ENCODE data around the gene AUNIP. TPM values are rescaled to one million over a fixed set of nuclear protein-coding genes. Genes with fewer than 3 reads are reported as not detected.

Gene AUNIP
- total and polyA plus RNA-seq, 5 donors from 2014 or later: 0.15 to 0.26 (median 0.20) TPM; not detected in 2

DNA sequence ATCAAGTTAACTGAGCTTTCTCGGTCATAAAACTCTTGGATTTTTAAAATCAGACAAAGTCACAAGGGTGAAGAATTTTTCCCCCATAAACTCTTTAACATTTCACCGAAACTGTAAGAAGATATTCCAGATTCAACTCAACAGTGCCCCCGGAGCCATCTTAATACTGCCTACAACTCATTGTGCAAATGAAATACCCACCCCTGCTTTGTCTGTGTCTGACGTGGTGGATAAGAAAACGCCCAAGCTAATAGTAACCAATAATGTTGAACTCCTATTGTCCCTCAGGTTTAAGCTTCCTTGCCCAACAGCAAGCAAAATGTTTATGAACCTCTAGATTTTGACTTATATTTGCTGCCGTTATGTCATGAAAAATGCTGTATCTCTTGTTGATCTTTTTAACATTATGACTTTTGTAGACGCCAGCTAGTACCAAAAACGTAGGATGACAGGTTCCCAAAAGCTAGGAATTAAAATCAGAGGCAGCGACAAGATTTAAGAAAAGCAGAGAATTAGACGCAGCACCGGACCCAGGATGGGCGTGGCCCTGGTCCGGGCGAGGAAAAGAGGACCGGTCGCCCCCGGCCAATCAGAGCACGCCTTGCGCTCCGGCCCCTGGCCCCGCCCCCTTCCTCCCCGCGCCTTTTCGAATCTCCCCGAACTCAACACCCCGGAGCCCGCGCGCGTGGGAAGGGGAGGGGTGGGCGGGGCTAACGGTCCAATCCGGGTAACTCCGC lies 45.9 kb upstream of the AUNIP start:
- no peaks in the 10 kb centered on the region for H3K9me3 ChIP-seq (ENCODE audit: control insufficient read depth in 2 of 2, low read length in 2 of 2)
- H3K9me3 Mint-ChIP-seq: no peaks in the 10 kb centered on the region
- peaks cover 13% of the 10 kb centered on the region for H3K36me3 ChIP-seq (ENCODE audit: control insufficient read depth, insufficient read depth, low read length)
- H3K27ac ChIP-seq (ENCODE audit: insufficient read depth, low read length, poor library complexity, severe bottlenecking): peak overlapping the region; percentile 83
- peaks cover 17% of the 10 kb centered on the region for H3K36me3 Mint-ChIP-seq
- peak; percentile 81 to 96 (median 91) for DNase-seq
- H3K27ac Mint-ChIP-seq: peak overlapping the region; percentile 90 to 97 (median 92)
- H3K4me3 Mint-ChIP-seq: peak overlapping the region; percentile 91 to 99 (median 94)
- peaks cover 24% of the 10 kb centered on the region for H3K4me1 ChIP-seq (ENCODE audit: control insufficient read depth, insufficient read depth, low read length, poor library complexity, severe bottlenecking)
- peak overlapping the region; percentile 99 for H3K4me3 ChIP-seq (ENCODE audit: low read depth, low read length)
- peak; percentile 65 to 73 for ATAC-seq (ENCODE audit: low read depth in 2 of 2)
- peaks cover 7% of the 10 kb centered on the region for H3K27me3 Mint-ChIP-seq
- peaks cover 12 to 36% (median 25%) of the 10 kb centered on the region in 4 donors for H3K4me1 Mint-ChIP-seq
- no peaks in the 10 kb centered on the region for H3K27me3 ChIP-seq (ENCODE audit: control insufficient read depth, insufficient read depth, low read length)

- Mint-ChIP-seq H3K36me3 (peaks cover 20% of the 10 kb centered on the region), H3K9me3 (no peaks in the 10 kb centered on the region), H3K4me3 (peak overlapping the region; percentile 91 to 99 (median 94)), H3K27ac (peak overlapping the region in 2 of 3 donors; percentile 92 to 97), H3K27me3 (peaks cover 7% of the 10 kb centered on the region), H3K4me1 (peaks cover 12 to 42% (median 25%) of the 10 kb centered on the region in 4 donors)
- Histone ChIP-seq H3K4me3 (ENCODE audit: low read depth, low read length) (peak overlapping the region; percentile 99), H3K4me1 (ENCODE audit: control insufficient read depth, insufficient read depth, low read length, poor library complexity, severe bottlenecking) (peaks cover 24% of the 10 kb centered on the region), H3K27ac (ENCODE audit: insufficient read depth, low read length, poor library complexity, severe bottlenecking) (no peak overlapping the region), H3K27me3 (ENCODE audit: control insufficient read depth, insufficient read depth, low read length) (no peaks in the 10 kb centered on the region), H3K36me3 (ENCODE audit: control insufficient read depth, insufficient read depth, low read length) (peaks cover 15% of the 10 kb centered on the region), H3K9me3 (ENCODE audit: control insufficient read depth in 2 of 2, low read length in 2 of 2) (no peaks in the 10 kb centered on the region)
- ATAC-seq (ENCODE audit: low read depth in 2 of 2): no peak
- DNase-seq: no peak
Observed at GRCh38 chr1:25903986-25904385, 44.7 kb upstream of the AUNIP start.

GRCh38 chr1:25902462-25902861 lies 43.2 kb upstream of the AUNIP start:
- no peak overlapping the region for H3K27ac ChIP-seq (ENCODE audit: insufficient read depth, low read length, poor library complexity, severe bottlenecking)
- Mint-ChIP-seq H3K27ac (peak overlapping the region in 1 of 3 donors; percentile 48), H3K36me3 (peaks cover 25% of the 10 kb centered on the region), H3K27me3 (peaks cover 7% of the 10 kb centered on the region), H3K4me3 (peak overlapping the region in 2 of 4 donors; percentile 77 to 94), H3K4me1 (peaks cover 12 to 41% (median 25%) of the 10 kb centered on the region in 4 donors), H3K9me3 (no peaks in the 10 kb centered on the region)
- no peaks in the 10 kb centered on the region for H3K27me3 ChIP-seq (ENCODE audit: control insufficient read depth, insufficient read depth, low read length)
- DNase-seq (no peak), ATAC-seq (ENCODE audit: low read depth in 2 of 2) (no peak)
- no peak overlapping the region for H3K4me3 ChIP-seq (ENCODE audit: low read depth, low read length)
- H3K36me3 ChIP-seq (ENCODE audit: control insufficient read depth, insufficient read depth, low read length): peaks cover 15% of the 10 kb centered on the region
- H3K4me1 ChIP-seq (ENCODE audit: control insufficient read depth, insufficient read depth, low read length, poor library complexity, severe bottlenecking): peaks cover 24% of the 10 kb centered on the region
- H3K9me3 ChIP-seq (ENCODE audit: control insufficient read depth in 2 of 2, low read length in 2 of 2): no peaks in the 10 kb centered on the region

DNA sequence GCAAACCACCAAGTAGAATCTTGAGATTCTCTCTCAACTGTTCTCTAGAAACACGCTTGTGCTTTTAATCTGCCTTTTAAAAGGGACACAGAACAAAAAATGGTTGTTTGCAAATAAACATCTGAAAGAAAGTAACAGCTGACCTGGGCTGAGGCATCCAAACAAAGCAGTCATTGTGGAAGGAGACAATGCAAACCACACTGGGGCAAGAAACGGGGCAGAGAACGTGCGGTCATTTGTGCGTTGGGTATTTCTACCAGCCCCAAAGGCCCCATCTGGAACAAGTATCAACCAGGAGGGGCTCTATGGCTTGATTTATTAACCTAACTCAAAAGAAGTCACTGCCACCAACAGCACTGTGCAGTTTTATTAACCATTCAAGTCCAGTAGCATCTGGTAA lies 41.0 kb upstream of the AUNIP start:
- Histone ChIP-seq H3K9me3 (ENCODE audit: control insufficient read depth in 2 of 2, low read length in 2 of 2) (no peaks in the 10 kb centered on the region), H3K36me3 (ENCODE audit: control insufficient read depth, insufficient read depth, low read length) (peaks cover 15% of the 10 kb centered on the region), H3K27me3 (ENCODE audit: control insufficient read depth, insufficient read depth, low read length) (no peaks in the 10 kb centered on the region), H3K27ac (ENCODE audit: insufficient read depth, low read length, poor library complexity, severe bottlenecking) (no peak overlapping the region), H3K4me1 (ENCODE audit: control insufficient read depth, insufficient read depth, low read length, poor library complexity, severe bottlenecking) (peaks cover 22% of the 10 kb centered on the region), H3K4me3 (ENCODE audit: low read depth, low read length) (no peak overlapping the region)
- Mint-ChIP-seq H3K9me3 (no peaks in the 10 kb centered on the region), H3K27ac (peak overlapping the region in 1 of 3 donors; percentile 56), H3K4me1 (peaks cover 6 to 37% (median 28%) of the 10 kb centered on the region in 4 donors), H3K27me3 (peaks cover 6% of the 10 kb centered on the region), H3K4me3 (peak overlapping the region in 1 of 4 donors; percentile 86), H3K36me3 (peaks cover 25% of the 10 kb centered on the region)
- DNase-seq: no peak
- no peak for ATAC-seq (ENCODE audit: low read depth in 2 of 2)

- H3K9me3 Mint-ChIP-seq: no peaks in the 10 kb centered on the region
- ATAC-seq (ENCODE audit: low read depth in 2 of 2): no peak
- peaks cover 25% of the 10 kb centered on the region for H3K36me3 Mint-ChIP-seq
- H3K4me3 Mint-ChIP-seq: no peak overlapping the region
- H3K36me3 ChIP-seq (ENCODE audit: control insufficient read depth, insufficient read depth, low read length): peaks cover 15% of the 10 kb centered on the region
- no peak overlapping the region for H3K27ac ChIP-seq (ENCODE audit: insufficient read depth, low read length, poor library complexity, severe bottlenecking)
- H3K27me3 ChIP-seq (ENCODE audit: control insufficient read depth, insufficient read depth, low read length): no peaks in the 10 kb centered on the region
- H3K4me1 ChIP-seq (ENCODE audit: control insufficient read depth, insufficient read depth, low read length, poor library complexity, severe bottlenecking): peaks cover 19% of the 10 kb centered on the region
- peaks cover 1% of the 10 kb centered on the region for H3K27me3 Mint-ChIP-seq
- H3K4me3 ChIP-seq (ENCODE audit: low read depth, low read length): no peak overlapping the region
- no peaks in the 10 kb centered on the region for H3K9me3 ChIP-seq (ENCODE audit: control insufficient read depth in 2 of 2, low read length in 2 of 2)
- no peak for DNase-seq
- no peak overlapping the region for H3K27ac Mint-ChIP-seq
- H3K4me1 Mint-ChIP-seq: peaks cover 2 to 36% (median 25%) of the 10 kb centered on the region in 4 donors
Observed at GRCh38 chr1:25899792-25900191, 40.5 kb upstream of the AUNIP start.

GRCh38 chr1:25898223-25899015 lies 39.2 kb upstream of the AUNIP start:
- H3K4me3 ChIP-seq (ENCODE audit: low read depth, low read length): no peak overlapping the region
- peaks cover 25% of the 10 kb centered on the region for H3K36me3 Mint-ChIP-seq
- H3K27ac ChIP-seq (ENCODE audit: insufficient read depth, low read length, poor library complexity, severe bottlenecking): no peak overlapping the region
- H3K27me3 ChIP-seq (ENCODE audit: control insufficient read depth, insufficient read depth, low read length): no peaks in the 10 kb centered on the region
- H3K4me3 Mint-ChIP-seq: no peak overlapping the region
- no peaks in the 10 kb centered on the region for H3K27me3 Mint-ChIP-seq
- no peaks in the 10 kb centered on the region for H3K9me3 ChIP-seq (ENCODE audit: control insufficient read depth in 2 of 2, low read length in 2 of 2)
- H3K27ac Mint-ChIP-seq: peak overlapping the region in 2 of 3 donors; percentile 86 to 87
- peaks cover 15% of the 10 kb centered on the region for H3K36me3 ChIP-seq (ENCODE audit: control insufficient read depth, insufficient read depth, low read length)
- H3K4me1 Mint-ChIP-seq: peaks cover 0 to 28% (median 14%) of the 10 kb centered on the region in 4 donors
- ATAC-seq (ENCODE audit: low read depth in 2 of 2): no peak
- no peak for DNase-seq
- H3K4me1 ChIP-seq (ENCODE audit: control insufficient read depth, insufficient read depth, low read length, poor library complexity, severe bottlenecking): peaks cover 5% of the 10 kb centered on the region
- no peaks in the 10 kb centered on the region for H3K9me3 Mint-ChIP-seq

DNA sequence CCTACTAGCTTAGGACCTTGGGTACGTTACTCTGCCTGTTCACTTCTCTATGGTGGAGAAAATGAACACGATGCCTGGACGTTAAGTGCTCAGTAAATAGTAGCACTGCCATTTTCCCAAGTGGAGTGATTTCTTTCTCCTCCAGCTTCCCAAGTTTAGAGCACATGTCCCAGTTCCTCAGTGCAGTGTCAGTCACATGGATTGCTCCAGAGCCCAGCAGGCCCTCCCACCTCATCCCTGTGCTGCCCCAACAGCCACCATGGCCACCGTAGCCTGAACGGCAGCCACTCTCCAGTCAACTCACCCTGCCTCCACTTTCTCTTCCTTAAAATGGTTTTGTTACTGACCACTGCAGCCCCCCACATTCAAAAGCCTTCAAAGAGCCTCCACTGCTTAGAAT lies 38.5 kb upstream of the AUNIP start:
- Histone ChIP-seq H3K27ac (ENCODE audit: insufficient read depth, low read length, poor library complexity, severe bottlenecking) (no peak overlapping the region), H3K36me3 (ENCODE audit: control insufficient read depth, insufficient read depth, low read length) (peaks cover 15% of the 10 kb centered on the region), H3K27me3 (ENCODE audit: control insufficient read depth, insufficient read depth, low read length) (no peaks in the 10 kb centered on the region), H3K4me3 (ENCODE audit: low read depth, low read length) (no peak overlapping the region), H3K4me1 (ENCODE audit: control insufficient read depth, insufficient read depth, low read length, poor library complexity, severe bottlenecking) (peaks cover 5% of the 10 kb centered on the region), H3K9me3 (ENCODE audit: control insufficient read depth in 2 of 2, low read length in 2 of 2) (no peaks in the 10 kb centered on the region)
- no peak overlapping the region for H3K4me3 Mint-ChIP-seq
- H3K9me3 Mint-ChIP-seq: no peaks in the 10 kb centered on the region
- peaks cover 0 to 28% (median 13%) of the 10 kb centered on the region in 4 donors for H3K4me1 Mint-ChIP-seq
- DNase-seq: no peak
- no peak for ATAC-seq (ENCODE audit: low read depth in 2 of 2)
- no peaks in the 10 kb centered on the region for H3K27me3 Mint-ChIP-seq
- no peak overlapping the region for H3K27ac Mint-ChIP-seq
- peaks cover 25% of the 10 kb centered on the region for H3K36me3 Mint-ChIP-seq

Measured in CD4-positive, CD25-positive, alpha-beta regulatory T cell (primary cell).